Erythroblast (primary cell): ENCODE data around the gene KAT2B.

ENCODE experiments used
- GATA1 ChIP-seq: IDR thresholded peaks from 2 replicates; pipeline ENCODE4 v1.6.1; 2011; ENCODE audit warnings: low read depth, mild to moderate bottlenecking, control low read depth, low read length, moderate library complexity
- POLR2A ChIP-seq: IDR thresholded peaks from 2 replicates; pipeline ENCODE4 v1.6.1; 2011; ENCODE audit warnings: mild to moderate bottlenecking, low read length

GRCh38 chr3:20028905-20029331 lies 11.3 kb upstream of the KAT2B start:
- TF ChIP-seq POLR2A (no peak), GATA1 (no peak)
